Measurements from ENCODE around the gene CSDE1.

GRCh38 chr1:114720492-114720891 lies 37.3 kb downstream of the CSDE1 start:
- no peak for TF ChIP-seq CTCF (IDR thresholded peaks at IDR 0.05)
- TF ChIP-seq JUND (IDR thresholded peaks at IDR 0.05), result no peak
- no peak for TF ChIP-seq MAX (IDR thresholded peaks at IDR 0.05; ENCODE audit: low read depth)
- TF ChIP-seq EZH2phosphoT487 (IDR thresholded peaks at IDR 0.05; ENCODE audit: borderline replicate concordance, low read depth), result no peak
- TF ChIP-seq SMC3 (IDR thresholded peaks at IDR 0.05; ENCODE audit: low read depth, low read length), result no peak

Data from SK-N-SH (cell line).